Bronchial epithelial cell (primary cell): ENCODE data around the gene PIK3R6. TPM values are rescaled to one million over a fixed set of nuclear protein-coding genes. Genes with fewer than 3 reads are reported as not detected.

Source experiments
- DNase-seq: peaks from one replicate; pipeline ENCODE4 v3.0.0-alpha.2; 2010; ENCODE audit warnings: low read depth
- FAIRE-seq: peaks from 2 replicates; lab custom pipeline; 2011; peaks lifted over from hg19 to GRCh38; lab: Jason Lieb, UNC
- H3K27me3 ChIP-seq: 2 replicates; pipeline ENCODE4 v1.5.1; 2011; ENCODE audit warnings: low read length; ENCODE audit not compliant: control insufficient read depth, insufficient read depth
- H3K36me3 ChIP-seq: 2 replicates; pipeline ENCODE4 v1.5.1; 2011; ENCODE audit warnings: low read length; ENCODE audit not compliant: control insufficient read depth, insufficient read depth
- H3K4me3 ChIP-seq: 2 replicates; pipeline ENCODE4 v1.5.1; 2011; ENCODE audit warnings: mild to moderate bottlenecking, low read depth, low read length, control low read depth
- total RNA-seq: library from RNA; depleted of rRNA; stranded (reverse); fragments of >200 nt; gene quantifications from 2 replicates; pipeline ENCODE4 v1.2.1, GENCODE V29; 2014
- TF ChIP-seq, protein P1 (sequence below): IDR thresholded peaks from 2 replicates; pipeline ENCODE4 v1.5.1; 2011; ENCODE audit warnings: mild to moderate bottlenecking, moderate library complexity, low read length, control low read depth, inconsistent platforms; ENCODE audit not compliant: insufficient read depth, severe bottlenecking

Gene PIK3R6
- total RNA-seq, 1 donor from 2014 or later: not detected

DNA sequence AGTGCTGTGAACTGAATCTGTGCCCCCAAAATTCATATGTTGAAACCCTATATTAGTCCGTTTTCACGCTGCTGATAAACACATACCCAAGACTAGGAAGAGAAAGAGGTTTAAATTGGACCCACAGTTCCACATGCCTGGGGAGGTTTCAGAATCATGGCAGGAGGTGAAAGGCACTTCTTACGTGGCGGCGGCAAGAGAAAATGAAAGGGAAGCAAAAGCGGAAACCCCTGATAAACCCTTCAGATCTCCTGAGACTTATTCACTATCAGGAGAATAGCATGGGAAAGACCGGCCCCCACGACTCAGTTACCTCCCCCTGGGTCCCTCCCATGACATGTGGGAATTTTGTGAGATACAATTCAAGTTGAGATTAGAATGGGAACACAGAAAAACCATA is 105.5 kb downstream of the PIK3R6 start:
- no peak for FAIRE-seq
- H3K4me3 ChIP-seq: no peak overlapping the region
- no peak for DNase-seq
- H3K36me3 ChIP-seq: no peaks in the 10 kb centered on the region
- TF ChIP-seq, protein P1, sequence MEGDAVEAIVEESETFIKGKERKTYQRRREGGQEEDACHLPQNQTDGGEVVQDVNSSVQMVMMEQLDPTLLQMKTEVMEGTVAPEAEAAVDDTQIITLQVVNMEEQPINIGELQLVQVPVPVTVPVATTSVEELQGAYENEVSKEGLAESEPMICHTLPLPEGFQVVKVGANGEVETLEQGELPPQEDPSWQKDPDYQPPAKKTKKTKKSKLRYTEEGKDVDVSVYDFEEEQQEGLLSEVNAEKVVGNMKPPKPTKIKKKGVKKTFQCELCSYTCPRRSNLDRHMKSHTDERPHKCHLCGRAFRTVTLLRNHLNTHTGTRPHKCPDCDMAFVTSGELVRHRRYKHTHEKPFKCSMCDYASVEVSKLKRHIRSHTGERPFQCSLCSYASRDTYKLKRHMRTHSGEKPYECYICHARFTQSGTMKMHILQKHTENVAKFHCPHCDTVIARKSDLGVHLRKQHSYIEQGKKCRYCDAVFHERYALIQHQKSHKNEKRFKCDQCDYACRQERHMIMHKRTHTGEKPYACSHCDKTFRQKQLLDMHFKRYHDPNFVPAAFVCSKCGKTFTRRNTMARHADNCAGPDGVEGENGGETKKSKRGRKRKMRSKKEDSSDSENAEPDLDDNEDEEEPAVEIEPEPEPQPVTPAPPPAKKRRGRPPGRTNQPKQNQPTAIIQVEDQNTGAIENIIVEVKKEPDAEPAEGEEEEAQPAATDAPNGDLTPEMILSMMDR: no peak
- H3K27me3 ChIP-seq: no peaks in the 10 kb centered on the region

DNA sequence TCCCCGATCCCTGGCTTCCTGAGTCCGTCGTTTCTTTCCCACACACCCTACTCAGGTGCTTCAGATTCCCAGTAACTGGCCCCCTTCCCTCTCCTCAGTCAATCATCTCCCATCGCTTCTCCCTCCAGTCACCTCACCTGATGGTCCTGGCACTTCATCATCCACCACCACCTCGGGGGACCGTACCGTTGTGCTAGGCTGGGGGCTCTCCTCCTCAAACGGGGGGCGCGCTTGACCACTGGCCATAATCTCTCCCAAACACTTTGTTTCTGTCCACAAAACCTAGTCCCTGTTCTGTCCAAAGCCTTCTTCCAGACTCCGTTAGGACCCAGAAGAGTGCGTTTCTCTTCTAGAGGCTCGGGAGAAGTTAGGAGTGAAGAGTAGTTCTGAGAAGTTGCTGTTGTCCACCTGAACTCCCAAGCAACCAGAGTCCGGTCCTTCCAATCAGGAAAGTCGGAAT is 109.3 kb downstream of the PIK3R6 start, which contains the start of gene SPDYE4:
TSS of gene SPDYE4 (minus strand) at position 410 of the 460 bp plus-strand sequence. CDS start at position 246, 164 bp downstream.
- DNase-seq: no peak
- no peaks in the 10 kb centered on the region for H3K36me3 ChIP-seq
- no peak for FAIRE-seq
- H3K27me3 ChIP-seq: no peaks in the 10 kb centered on the region
- H3K4me3 ChIP-seq: no peak within 1 kb of the TSS
- TF ChIP-seq, protein P1: no peak

DNA sequence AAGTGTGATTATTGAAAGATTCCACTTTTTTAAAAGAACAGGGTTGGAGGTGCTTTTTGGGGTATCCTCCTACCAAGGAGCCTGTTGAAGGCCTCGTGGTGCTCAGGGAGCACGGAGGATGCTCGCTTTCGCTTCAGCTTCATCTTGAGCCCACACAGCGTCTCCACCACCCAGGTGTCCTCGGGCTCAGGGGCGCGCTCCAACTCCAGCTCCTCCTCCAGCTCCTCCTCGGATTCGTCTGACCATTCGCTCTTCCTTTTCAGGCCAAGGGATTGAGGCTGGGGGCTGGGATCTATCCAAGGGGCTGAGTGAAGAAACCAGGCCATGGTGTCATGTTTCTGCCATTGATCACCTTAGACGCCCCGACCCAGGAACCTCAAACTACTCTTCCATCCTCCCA is 110.3 kb downstream of the PIK3R6 start:
- DNase-seq (no peak), FAIRE-seq (no peak)
- Histone ChIP-seq H3K4me3 (no peak overlapping the region), H3K27me3 (no peaks in the 10 kb centered on the region), H3K36me3 (no peaks in the 10 kb centered on the region)
- TF ChIP-seq, protein P1: no peak

DNA sequence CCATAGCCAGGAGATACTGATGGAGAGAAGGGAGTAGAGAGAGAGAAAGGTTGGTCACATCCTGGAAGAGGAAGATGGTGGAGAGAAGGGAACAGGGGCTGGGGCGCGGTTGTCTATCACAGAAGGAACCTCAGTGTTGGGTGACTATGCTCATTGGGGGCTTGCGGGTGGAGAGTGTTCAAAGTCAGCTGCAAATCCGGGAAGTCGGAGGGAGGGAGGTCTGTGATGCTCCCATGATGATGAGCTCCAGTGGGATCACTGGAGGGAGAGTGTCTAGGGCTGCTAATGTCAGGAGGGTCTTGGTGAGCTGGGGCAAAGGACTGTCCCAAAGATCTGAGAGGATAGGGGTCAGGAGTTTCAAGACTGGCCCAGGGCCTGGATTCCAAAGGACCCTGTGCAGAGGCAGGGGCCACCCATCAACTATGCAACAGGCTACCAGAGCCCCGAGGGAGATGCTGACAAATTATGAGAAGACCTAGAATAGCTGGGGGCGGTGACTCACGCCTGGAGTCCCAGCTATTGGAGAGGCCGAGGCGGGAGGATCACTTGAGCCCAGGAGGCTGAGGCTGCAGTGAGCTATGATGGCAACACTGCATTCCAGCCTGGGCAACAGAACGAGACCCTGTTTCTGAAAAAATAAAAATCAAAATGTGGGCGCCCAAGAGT is 111.8 kb downstream of the PIK3R6 start:
- FAIRE-seq (no peak), DNase-seq (no peak)
- TF ChIP-seq, protein P1: no peak
- Histone ChIP-seq H3K4me3 (no peak overlapping the region), H3K27me3 (no peaks in the 10 kb centered on the region), H3K36me3 (no peaks in the 10 kb centered on the region)

DNA sequence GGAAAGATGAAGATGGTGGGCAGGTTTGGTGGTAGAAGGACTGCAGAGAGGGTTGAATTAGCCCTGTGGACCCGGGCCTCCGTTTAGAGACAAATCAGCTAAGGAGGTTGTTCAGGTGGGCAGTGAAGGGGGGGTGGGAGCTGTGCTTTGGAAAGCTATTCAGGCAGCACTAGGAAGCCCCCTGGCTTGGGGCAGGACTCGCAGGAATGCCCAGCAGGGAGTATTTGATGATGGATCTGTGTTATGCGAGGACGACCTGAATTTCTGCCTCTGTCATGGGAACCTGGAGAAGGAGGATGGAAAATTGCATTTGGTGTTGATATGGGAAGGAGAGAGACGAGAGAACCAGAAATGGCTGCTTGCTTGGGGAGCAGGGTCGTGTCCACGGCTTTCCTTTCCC is 112.6 kb downstream of the PIK3R6 start:
- FAIRE-seq (no peak), DNase-seq (no peak)
- no peaks in the 10 kb centered on the region for H3K27me3 ChIP-seq
- no peaks in the 10 kb centered on the region for H3K36me3 ChIP-seq
- H3K4me3 ChIP-seq: no peak overlapping the region
- TF ChIP-seq, protein P1: no peak
